HepG2 (cell line): ENCODE results near the gene MPG. TPM values are rescaled to one million over a fixed set of nuclear protein-coding genes. Genes with fewer than 3 reads are reported as not detected.

Experiments
- ATAC-seq: fragments of 200-7000 bp; cut with Tn5 transposase; 3 replicates; pipeline ENCODE4 v1.9.1; 2020; ENCODE audit warnings: mild to moderate bottlenecking, moderate library complexity
- BruUV-seq: library from RNA; stranded (reverse); fragments of 400-500 nt; replicated peaks from 2 replicates; lab custom pipeline; 2021; lab: Mats Ljungman, UMichigan
- CTCF ChIA-PET: fragments of 300-600 bp; formaldehyde crosslinking; extraction: SDS; loops from one replicate; lab custom pipeline; 2021; ENCODE audit warnings: low total read pairs, inconsistent platforms, low intra/inter-chr PET ratio; lab: Yijun Ruan, JAX
- POLR2A ChIA-PET: fragments of 350-600 bp; sonication (Branson Sonifier 250); formaldehyde crosslinking; loops from one replicate; lab custom pipeline; 2020; ENCODE audit warnings: antibody characterized with exemption, inconsistent platforms; lab: Yijun Ruan, JAX
- DNase-seq: peaks from one replicate; pipeline ENCODE4 v3.0.0-alpha.2; 2015; ENCODE audit warnings: low spot score
- FAIRE-seq: peaks from 3 replicates; lab custom pipeline; 2011; peaks lifted over from hg19 to GRCh38; lab: Jason Lieb, UNC
- H2AFZ ChIP-seq: one replicate; pipeline ENCODE4 v1.6.1; 2011; ENCODE audit warnings: low read length, inconsistent platforms
- H3K27ac ChIP-seq: fragments of 300-600 bp; 3 replicates; pipeline ENCODE4 v1.8.0; 2011; ENCODE audit warnings: mixed run types, mild to moderate bottlenecking, mixed read lengths, low read length, inconsistent platforms; ENCODE audit not compliant: insufficient read depth; ENCODE audit errors: extremely low read length
- H3K27me3 ChIP-seq, 2 experiments: fragments of 200-600 bp in 1 of 2; 2 replicates in 1 of 2; 3 replicates in 1 of 2; pipeline versions ENCODE4 v1.6.0 to v1.8.0; 2011; ENCODE audit warnings: low read length in 2 of 2, mild to moderate bottlenecking in 2 of 2, moderate library complexity in 2 of 2, inconsistent platforms in 1 of 2; ENCODE audit not compliant: insufficient read depth in 2 of 2, control insufficient read depth in 1 of 2
- H3K36me3 ChIP-seq, 2 experiments: fragments of 200-600 bp in 1 of 2; replicated peaks in 1 of 2; 2 replicates in 1 of 2; 3 replicates in 1 of 2; pipeline versions ENCODE4 v1.5.1 to v1.8.0; 2011; ENCODE audit warnings: low read length in 2 of 2, inconsistent platforms in 1 of 2; ENCODE audit not compliant: insufficient read depth in 2 of 2, control insufficient read depth in 1 of 2
- H3K4me1 ChIP-seq: 2 replicates; pipeline ENCODE4 v1.5.1; 2012; ENCODE audit warnings: low read length, inconsistent platforms; ENCODE audit not compliant: insufficient read depth
- H3K4me2 ChIP-seq: 2 replicates; pipeline ENCODE4 v1.6.0; 2011; ENCODE audit warnings: low read depth, low read length, inconsistent platforms
- H3K4me3 ChIP-seq, 3 experiments: fragments of 200-600 bp in 1 of 3; sonication (generic), shearing (Covaris generic) in 1 of 3; replicated peaks in 1 of 3; 2 replicates each; pipeline ENCODE4 v1.5.1; 2011 to 2016; ENCODE audit warnings: low read length in 3 of 3, inconsistent platforms in 2 of 3, low read depth in 2 of 3, mild to moderate bottlenecking in 2 of 3, control low read depth in 1 of 3, mixed read lengths in 1 of 3; ENCODE audit not compliant: insufficient read depth in 1 of 3
- H3K79me2 ChIP-seq: one replicate; pipeline ENCODE4 v1.6.1; 2011; ENCODE audit warnings: low read length, inconsistent platforms; ENCODE audit not compliant: insufficient read depth
- H3K9ac ChIP-seq: 2 replicates; pipeline ENCODE4 v1.6.0; 2011; ENCODE audit warnings: mild to moderate bottlenecking, low read depth, low read length, inconsistent platforms; ENCODE audit not compliant: insufficient read depth
- H3K9me3 ChIP-seq: 2 replicates; pipeline ENCODE4 v1.5.1; 2012; ENCODE audit warnings: mild to moderate bottlenecking, low read length
- H4K20me1 ChIP-seq: 2 replicates; pipeline ENCODE4 v1.6.0; 2011; ENCODE audit warnings: inconsistent platforms, mild to moderate bottlenecking, low read length, moderate library complexity; ENCODE audit not compliant: insufficient read depth
- GPN1 ChIP-seq: sonication (generic); formaldehyde crosslinking; IDR thresholded peaks from 2 replicates; pipeline ENCODE4 v1.5.1; 2020; ENCODE audit warnings: missing genetic modification reagents, borderline replicate concordance
- HMG20A ChIP-seq: IDR thresholded peaks from 2 replicates; pipeline ENCODE4 v1.6.1; 2016; ENCODE audit warnings: borderline replicate concordance
- NCOA5 ChIP-seq: sonication (generic); formaldehyde crosslinking; IDR thresholded peaks from 2 replicates; pipeline ENCODE4 v1.4.0; 2020; ENCODE audit warnings: missing genetic modification reagents
- POLR2G ChIP-seq: fragments of 200-400 bp; formaldehyde crosslinking; IDR thresholded peaks from 2 replicates; pipeline ENCODE4 v1.6.1; 2018; ENCODE audit warnings: mild to moderate bottlenecking, low read depth, low read length, moderate library complexity
- RCOR2 ChIP-seq: IDR thresholded peaks from 2 replicates; pipeline ENCODE4 v1.6.1; 2016; ENCODE audit warnings: missing biosample characterization, missing genetic modification reagents
- WIZ ChIP-seq: sonication (generic); formaldehyde crosslinking; IDR thresholded peaks from 2 replicates; pipeline ENCODE4 v1.5.1; 2020; ENCODE audit warnings: mild to moderate bottlenecking, missing genetic modification reagents
- ZNF24 ChIP-seq: fragments of 450-650 bp; IDR thresholded peaks from 2 replicates; pipeline ENCODE4 v1.6.1; 2017; ENCODE audit warnings: antibody characterized with exemption, mild to moderate bottlenecking
- WGBS: methylation state at CpG from one replicate; pipeline ENCODE4 v1.1.6; 2017; ENCODE audit warnings: low lambda C conversion rate; 5-methylcytosine and 5-hydroxymethylcytosine counted together
- in situ Hi-C: cut with HindIII; loops from 2 replicates; pipeline ENCODE4 v1.10.0; 2017; ENCODE audit warnings: low pct_unique_long_range_greater_than_20kb; ENCODE audit not compliant: extremely low pct_ligation_motif_present
- intact Hi-C: fragments of 100-400 bp; cut with micrococcal nuclease; formaldehyde crosslinking; loops from one replicate; pipeline ENCODE4 v1.10.0; 2022; ENCODE audit not compliant: unreplicated experiment
- polyA plus RNA-seq, 8 experiments: library from polyadenylated mRNA; depleted of rRNA in 3 of 8; stranded (reverse) in 7 of 8; unstranded in 1 of 8; fragments of >200 nt; fragmentation: Illumina TruSeq in 4 of 8; extraction: Trizol in 4 of 8; gene quantifications; 2 replicates each; pipeline versions ENCODE4 v1.2.1 to v1.2.3, GENCODE V29; 2011 to 2016; ENCODE audit warnings: low read depth in 4 of 8, missing spikeins in 1 of 8, mixed read lengths in 1 of 8; ENCODE audit not compliant: insufficient read depth in 1 of 8
- total RNA-seq, 5 experiments: library from RNA; depleted of rRNA; stranded (reverse); fragments of >200 nt; fragmentation: Illumina TruSeq; extraction: Trizol; gene quantifications; 2 replicates each; pipeline ENCODE4 v1.2.3, GENCODE V29; 2016; ENCODE audit warnings: low read depth in 1 of 5
- TF ChIP-seq, protein P1 (sequence below): sonication (generic); formaldehyde crosslinking; IDR thresholded peaks from 2 replicates; pipeline ENCODE4 v1.5.0; 2020; ENCODE audit warnings: mild to moderate bottlenecking, missing genetic modification reagents, borderline replicate concordance
- TF ChIP-seq, protein P2 (sequence below): sonication (generic); formaldehyde crosslinking; IDR thresholded peaks from 2 replicates; pipeline ENCODE4 v1.4.0; 2020; ENCODE audit warnings: mild to moderate bottlenecking, missing genetic modification reagents
- TF ChIP-seq, protein P3 (sequence below): sonication (generic); formaldehyde crosslinking; IDR thresholded peaks from 2 replicates; pipeline ENCODE4 v1.8.1; 2022; ENCODE audit warnings: low read depth, mild to moderate bottlenecking, missing genetic modification reagents

The MPG gene
- total and polyA plus RNA-seq, 2 of the 13 experiments (the other 11 are each of a cell fraction or from before 2014, with no cell fraction given): 59.1 to 62.5 TPM

DNA sequence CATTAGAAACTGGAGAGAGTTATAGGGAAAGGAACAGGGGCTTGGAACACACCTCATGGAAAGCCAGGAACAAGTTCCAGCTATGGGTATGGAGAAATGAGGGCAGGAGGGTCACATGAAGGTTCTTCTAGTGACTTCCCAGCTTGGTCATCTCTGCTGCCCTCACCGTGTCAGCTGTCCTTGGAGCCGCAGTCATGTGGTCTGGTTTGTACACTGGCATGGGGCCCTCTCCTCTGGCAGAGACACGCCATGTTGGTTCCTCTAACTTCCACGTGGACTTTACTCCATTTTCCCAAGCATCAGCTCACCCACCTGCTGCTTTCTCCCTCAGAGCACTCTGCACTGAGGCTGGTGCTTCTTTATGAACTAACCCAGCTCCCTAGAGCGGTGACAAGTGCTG, 26.3 kb downstream of the MPG start:
- H3K4me2 ChIP-seq: no peak overlapping the region
- H3K27ac ChIP-seq: no peak overlapping the region
- FAIRE-seq (no peak), DNase-seq (no peak), ATAC-seq (no peak)
- no peak overlapping the region for H3K4me3 ChIP-seq
- 97% methylated on average over 4 of the region's 5 CpGs for WGBS
- no TSS peak for BruUV-seq
- no peaks in the 10 kb centered on the region for H3K27me3 ChIP-seq
- H3K9ac ChIP-seq: no peak overlapping the region
- in situ Hi-C loops: no loop called here
- no peaks in the 10 kb centered on the region for H3K9me3 ChIP-seq
- intact Hi-C loops: no loop called here
- no peaks in the 10 kb centered on the region for H3K79me2 ChIP-seq
- POLR2A ChIA-PET: no interaction called here
- H4K20me1 ChIP-seq: no peaks in the 10 kb centered on the region
- CTCF ChIA-PET: no interaction called here
- peaks cover 8 to 46% of the 10 kb centered on the region in 2 experiments for H3K36me3 ChIP-seq
- peaks cover 4% of the 10 kb centered on the region for H3K4me1 ChIP-seq
- H2AFZ ChIP-seq: no peak overlapping the region
- TF ChIP-seq POLR2G (no peak), GPN1 (CRISPR knock-in tag) (no peak), WIZ (CRISPR knock-in tag) (no peak), NCOA5 (CRISPR knock-in tag) (no peak), ZNF24 (no peak), RCOR2 (no peak), HMG20A (CRISPR knock-in tag) (no peak)
- TF ChIP-seq, protein P1, sequence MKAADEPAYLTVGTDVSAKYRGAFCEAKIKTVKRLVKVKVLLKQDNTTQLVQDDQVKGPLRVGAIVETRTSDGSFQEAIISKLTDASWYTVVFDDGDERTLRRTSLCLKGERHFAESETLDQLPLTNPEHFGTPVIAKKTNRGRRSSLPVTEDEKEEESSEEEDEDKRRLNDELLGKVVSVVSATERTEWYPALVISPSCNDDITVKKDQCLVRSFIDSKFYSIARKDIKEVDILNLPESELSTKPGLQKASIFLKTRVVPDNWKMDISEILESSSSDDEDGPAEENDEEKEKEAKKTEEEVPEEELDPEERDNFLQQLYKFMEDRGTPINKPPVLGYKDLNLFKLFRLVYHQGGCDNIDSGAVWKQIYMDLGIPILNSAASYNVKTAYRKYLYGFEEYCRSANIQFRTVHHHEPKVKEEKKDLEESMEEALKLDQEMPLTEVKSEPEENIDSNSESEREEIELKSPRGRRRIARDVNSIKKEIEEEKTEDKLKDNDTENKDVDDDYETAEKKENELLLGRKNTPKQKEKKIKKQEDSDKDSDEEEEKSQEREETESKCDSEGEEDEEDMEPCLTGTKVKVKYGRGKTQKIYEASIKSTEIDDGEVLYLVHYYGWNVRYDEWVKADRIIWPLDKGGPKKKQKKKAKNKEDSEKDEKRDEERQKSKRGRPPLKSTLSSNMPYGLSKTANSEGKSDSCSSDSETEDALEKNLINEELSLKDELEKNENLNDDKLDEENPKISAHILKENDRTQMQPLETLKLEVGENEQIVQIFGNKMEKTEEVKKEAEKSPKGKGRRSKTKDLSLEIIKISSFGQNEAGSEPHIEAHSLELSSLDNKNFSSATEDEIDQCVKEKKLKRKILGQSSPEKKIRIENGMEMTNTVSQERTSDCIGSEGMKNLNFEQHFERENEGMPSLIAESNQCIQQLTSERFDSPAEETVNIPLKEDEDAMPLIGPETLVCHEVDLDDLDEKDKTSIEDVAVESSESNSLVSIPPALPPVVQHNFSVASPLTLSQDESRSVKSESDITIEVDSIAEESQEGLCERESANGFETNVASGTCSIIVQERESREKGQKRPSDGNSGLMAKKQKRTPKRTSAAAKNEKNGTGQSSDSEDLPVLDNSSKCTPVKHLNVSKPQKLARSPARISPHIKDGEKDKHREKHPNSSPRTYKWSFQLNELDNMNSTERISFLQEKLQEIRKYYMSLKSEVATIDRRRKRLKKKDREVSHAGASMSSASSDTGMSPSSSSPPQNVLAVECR (CRISPR knock-in tag): no peak
- TF ChIP-seq, protein P2, sequence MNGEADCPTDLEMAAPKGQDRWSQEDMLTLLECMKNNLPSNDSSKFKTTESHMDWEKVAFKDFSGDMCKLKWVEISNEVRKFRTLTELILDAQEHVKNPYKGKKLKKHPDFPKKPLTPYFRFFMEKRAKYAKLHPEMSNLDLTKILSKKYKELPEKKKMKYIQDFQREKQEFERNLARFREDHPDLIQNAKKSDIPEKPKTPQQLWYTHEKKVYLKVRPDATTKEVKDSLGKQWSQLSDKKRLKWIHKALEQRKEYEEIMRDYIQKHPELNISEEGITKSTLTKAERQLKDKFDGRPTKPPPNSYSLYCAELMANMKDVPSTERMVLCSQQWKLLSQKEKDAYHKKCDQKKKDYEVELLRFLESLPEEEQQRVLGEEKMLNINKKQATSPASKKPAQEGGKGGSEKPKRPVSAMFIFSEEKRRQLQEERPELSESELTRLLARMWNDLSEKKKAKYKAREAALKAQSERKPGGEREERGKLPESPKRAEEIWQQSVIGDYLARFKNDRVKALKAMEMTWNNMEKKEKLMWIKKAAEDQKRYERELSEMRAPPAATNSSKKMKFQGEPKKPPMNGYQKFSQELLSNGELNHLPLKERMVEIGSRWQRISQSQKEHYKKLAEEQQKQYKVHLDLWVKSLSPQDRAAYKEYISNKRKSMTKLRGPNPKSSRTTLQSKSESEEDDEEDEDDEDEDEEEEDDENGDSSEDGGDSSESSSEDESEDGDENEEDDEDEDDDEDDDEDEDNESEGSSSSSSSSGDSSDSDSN (CRISPR knock-in tag): no peak
- TF ChIP-seq, protein P3, sequence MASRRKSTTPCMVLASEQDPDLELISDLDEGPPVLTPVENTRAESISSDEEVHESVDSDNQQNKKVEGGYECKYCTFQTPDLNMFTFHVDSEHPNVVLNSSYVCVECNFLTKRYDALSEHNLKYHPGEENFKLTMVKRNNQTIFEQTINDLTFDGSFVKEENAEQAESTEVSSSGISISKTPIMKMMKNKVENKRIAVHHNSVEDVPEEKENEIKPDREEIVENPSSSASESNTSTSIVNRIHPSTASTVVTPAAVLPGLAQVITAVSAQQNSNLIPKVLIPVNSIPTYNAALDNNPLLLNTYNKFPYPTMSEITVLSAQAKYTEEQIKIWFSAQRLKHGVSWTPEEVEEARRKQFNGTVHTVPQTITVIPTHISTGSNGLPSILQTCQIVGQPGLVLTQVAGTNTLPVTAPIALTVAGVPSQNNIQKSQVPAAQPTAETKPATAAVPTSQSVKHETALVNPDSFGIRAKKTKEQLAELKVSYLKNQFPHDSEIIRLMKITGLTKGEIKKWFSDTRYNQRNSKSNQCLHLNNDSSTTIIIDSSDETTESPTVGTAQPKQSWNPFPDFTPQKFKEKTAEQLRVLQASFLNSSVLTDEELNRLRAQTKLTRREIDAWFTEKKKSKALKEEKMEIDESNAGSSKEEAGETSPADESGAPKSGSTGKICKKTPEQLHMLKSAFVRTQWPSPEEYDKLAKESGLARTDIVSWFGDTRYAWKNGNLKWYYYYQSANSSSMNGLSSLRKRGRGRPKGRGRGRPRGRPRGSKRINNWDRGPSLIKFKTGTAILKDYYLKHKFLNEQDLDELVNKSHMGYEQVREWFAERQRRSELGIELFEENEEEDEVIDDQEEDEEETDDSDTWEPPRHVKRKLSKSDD (CRISPR knock-in tag): no peak
